HEK293 (cell line): ENCODE data around the gene TCTN1.

ENCODE experiments used
- ATF2 ChIP-seq: fragments of 450-650 bp; formaldehyde crosslinking; IDR thresholded peaks from 2 replicates; pipeline ENCODE4 v1.5.1; 2016; ENCODE audit warnings: missing biosample characterization, missing genetic modification characterization, low read depth
- GLI4 ChIP-seq: fragments of 450-650 bp; formaldehyde crosslinking; IDR thresholded peaks from 2 replicates; pipeline ENCODE4 v1.5.1; 2016; ENCODE audit warnings: missing biosample characterization, missing genetic modification characterization
- IKZF3 ChIP-seq: fragments of 450-650 bp; IDR thresholded peaks from 2 replicates; pipeline ENCODE4 v1.5.0; 2018; ENCODE audit warnings: missing biosample characterization, mild to moderate bottlenecking, missing genetic modification characterization, moderate library complexity
- KLF16 ChIP-seq: fragments of 450-650 bp; formaldehyde crosslinking; IDR thresholded peaks from 2 replicates; pipeline ENCODE4 v1.5.1; 2017; ENCODE audit warnings: missing biosample characterization, missing genetic modification characterization
- YY1 ChIP-seq: fragments of 450-650 bp; formaldehyde crosslinking; IDR thresholded peaks from 2 replicates; pipeline ENCODE4 v1.5.1; 2018; ENCODE audit warnings: missing biosample characterization, missing genetic modification characterization
- ZNF112 ChIP-seq: fragments of 450-650 bp; formaldehyde crosslinking; IDR thresholded peaks from 2 replicates; pipeline ENCODE4 v1.5.0; 2017; ENCODE audit warnings: missing biosample characterization, missing genetic modification characterization
- ZNF341 ChIP-seq: fragments of 450-650 bp; formaldehyde crosslinking; IDR thresholded peaks from 2 replicates; pipeline ENCODE4; 2016; ENCODE audit warnings: low read depth, missing biosample characterization, missing genetic modification characterization
- ZNF558 ChIP-seq: fragments of 450-650 bp; formaldehyde crosslinking; IDR thresholded peaks from 2 replicates; pipeline ENCODE4 v1.5.1; 2016; ENCODE audit warnings: missing biosample characterization, missing genetic modification characterization
- ZNF670 ChIP-seq: fragments of 450-650 bp; formaldehyde crosslinking; IDR thresholded peaks from 2 replicates; pipeline ENCODE4 v1.5.1; 2016; ENCODE audit warnings: missing biosample characterization, missing genetic modification characterization, low read depth
- ZSCAN16 ChIP-seq: fragments of 450-650 bp; formaldehyde crosslinking; IDR thresholded peaks from 2 replicates; pipeline ENCODE4 v1.5.1; 2016; ENCODE audit warnings: missing biosample characterization, missing genetic modification characterization
- ZSCAN30 ChIP-seq: fragments of 450-650 bp; IDR thresholded peaks from 2 replicates; pipeline ENCODE4 v1.5.1; 2018; ENCODE audit warnings: missing biosample characterization, mild to moderate bottlenecking, missing genetic modification characterization, moderate library complexity
- TF ChIP-seq, protein P1 (sequence below): fragments of 450-650 bp; formaldehyde crosslinking; IDR thresholded peaks from 2 replicates; pipeline ENCODE4 v1.5.1; 2016; ENCODE audit warnings: missing biosample characterization, missing genetic modification characterization
- TF ChIP-seq, protein P2 (sequence below): fragments of 450-650 bp; formaldehyde crosslinking; IDR thresholded peaks from 2 replicates; pipeline ENCODE4 v1.5.1; 2016; ENCODE audit warnings: missing biosample characterization, missing genetic modification characterization, low read depth

DNA sequence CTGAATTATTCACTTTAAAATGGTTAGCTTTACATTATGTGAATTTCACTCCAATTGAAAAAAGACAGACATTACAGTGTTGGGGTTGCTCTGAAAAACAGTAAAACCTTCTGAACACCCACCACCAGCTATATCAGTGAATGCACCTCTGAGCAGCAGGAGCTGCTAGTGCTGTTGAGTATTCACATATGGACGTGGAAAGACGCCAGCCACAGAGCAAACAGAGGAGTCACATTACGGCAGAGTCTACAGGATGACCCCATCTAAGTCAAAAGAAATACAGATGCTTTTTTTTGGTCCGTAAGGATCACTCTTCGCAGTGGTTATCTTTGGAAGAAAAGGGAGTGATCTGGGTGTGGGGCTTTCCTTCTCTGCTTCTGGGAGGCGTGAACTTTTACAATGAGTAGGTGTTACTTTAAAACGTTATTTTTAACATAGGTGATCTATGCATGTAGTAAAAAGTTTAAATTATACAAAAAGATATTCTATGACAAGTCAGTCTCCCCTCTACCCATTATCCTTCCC lies 70.4 kb downstream of the TCTN1 start:
- TF ChIP-seq ZSCAN30 (no peak), ATF2 (no peak), KLF16 (tag by site-specific recombination) (no peak), GLI4 (tag by site-specific recombination) (no peak), ZNF112 (tag by site-specific recombination) (no peak), ZNF670 (tag by site-specific recombination) (no peak), ZNF341 (tag by site-specific recombination) (no peak), IKZF3 (no peak), ZSCAN16 (no peak), YY1 (tag by site-specific recombination) (no peak), ZNF558 (tag by site-specific recombination) (no peak)
- TF ChIP-seq, protein P1, sequence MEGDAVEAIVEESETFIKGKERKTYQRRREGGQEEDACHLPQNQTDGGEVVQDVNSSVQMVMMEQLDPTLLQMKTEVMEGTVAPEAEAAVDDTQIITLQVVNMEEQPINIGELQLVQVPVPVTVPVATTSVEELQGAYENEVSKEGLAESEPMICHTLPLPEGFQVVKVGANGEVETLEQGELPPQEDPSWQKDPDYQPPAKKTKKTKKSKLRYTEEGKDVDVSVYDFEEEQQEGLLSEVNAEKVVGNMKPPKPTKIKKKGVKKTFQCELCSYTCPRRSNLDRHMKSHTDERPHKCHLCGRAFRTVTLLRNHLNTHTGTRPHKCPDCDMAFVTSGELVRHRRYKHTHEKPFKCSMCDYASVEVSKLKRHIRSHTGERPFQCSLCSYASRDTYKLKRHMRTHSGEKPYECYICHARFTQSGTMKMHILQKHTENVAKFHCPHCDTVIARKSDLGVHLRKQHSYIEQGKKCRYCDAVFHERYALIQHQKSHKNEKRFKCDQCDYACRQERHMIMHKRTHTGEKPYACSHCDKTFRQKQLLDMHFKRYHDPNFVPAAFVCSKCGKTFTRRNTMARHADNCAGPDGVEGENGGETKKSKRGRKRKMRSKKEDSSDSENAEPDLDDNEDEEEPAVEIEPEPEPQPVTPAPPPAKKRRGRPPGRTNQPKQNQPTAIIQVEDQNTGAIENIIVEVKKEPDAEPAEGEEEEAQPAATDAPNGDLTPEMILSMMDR (tag by site-specific recombination) = no peak
- TF ChIP-seq, protein P2, sequence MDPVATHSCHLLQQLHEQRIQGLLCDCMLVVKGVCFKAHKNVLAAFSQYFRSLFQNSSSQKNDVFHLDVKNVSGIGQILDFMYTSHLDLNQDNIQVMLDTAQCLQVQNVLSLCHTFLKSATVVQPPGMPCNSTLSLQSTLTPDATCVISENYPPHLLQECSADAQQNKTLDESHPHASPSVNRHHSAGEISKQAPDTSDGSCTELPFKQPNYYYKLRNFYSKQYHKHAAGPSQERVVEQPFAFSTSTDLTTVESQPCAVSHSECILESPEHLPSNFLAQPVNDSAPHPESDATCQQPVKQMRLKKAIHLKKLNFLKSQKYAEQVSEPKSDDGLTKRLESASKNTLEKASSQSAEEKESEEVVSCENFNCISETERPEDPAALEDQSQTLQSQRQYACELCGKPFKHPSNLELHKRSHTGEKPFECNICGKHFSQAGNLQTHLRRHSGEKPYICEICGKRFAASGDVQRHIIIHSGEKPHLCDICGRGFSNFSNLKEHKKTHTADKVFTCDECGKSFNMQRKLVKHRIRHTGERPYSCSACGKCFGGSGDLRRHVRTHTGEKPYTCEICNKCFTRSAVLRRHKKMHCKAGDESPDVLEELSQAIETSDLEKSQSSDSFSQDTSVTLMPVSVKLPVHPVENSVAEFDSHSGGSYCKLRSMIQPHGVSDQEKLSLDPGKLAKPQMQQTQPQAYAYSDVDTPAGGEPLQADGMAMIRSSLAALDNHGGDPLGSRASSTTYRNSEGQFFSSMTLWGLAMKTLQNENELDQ (tag by site-specific recombination) = no peak
